Neural progenitor cell (in vitro differentiated cells): ENCODE measurements around the gene PSME4.

Experiments used
- EZH2phosphoT487 ChIP-seq: fragments of 200-600 bp; sonication (generic); IDR thresholded peaks from 2 replicates; pipeline ENCODE4 v1.6.1; 2017; ENCODE audit warnings: antibody characterized with exemption
- TF ChIP-seq, protein P1 (sequence below): fragments of 200-600 bp; sonication (generic); IDR thresholded peaks from 2 replicates; pipeline ENCODE4 v1.5.1; 2017; ENCODE audit warnings: antibody characterized with exemption, mild to moderate bottlenecking

DNA sequence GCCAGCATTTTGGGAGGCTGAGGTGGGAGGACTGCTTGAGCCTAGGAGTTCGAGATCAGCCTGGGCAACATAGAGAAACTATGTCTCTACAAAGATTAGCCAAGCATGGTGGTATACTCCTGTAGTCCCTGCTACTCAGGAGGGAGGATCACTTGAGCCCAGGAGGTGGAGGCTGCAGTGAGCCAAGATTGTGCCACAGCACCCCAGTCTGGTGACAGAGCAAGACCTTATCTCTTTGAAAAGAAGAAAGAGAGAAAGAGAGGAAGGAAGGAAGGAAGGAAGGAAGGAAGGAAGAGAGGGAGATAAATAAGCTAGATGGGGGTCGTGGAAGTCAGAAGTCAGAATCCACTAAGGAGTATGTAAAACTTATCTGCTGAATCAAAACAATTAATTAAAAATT lies 127.2 kb downstream of the PSME4 start:
- TF ChIP-seq, protein P1, sequence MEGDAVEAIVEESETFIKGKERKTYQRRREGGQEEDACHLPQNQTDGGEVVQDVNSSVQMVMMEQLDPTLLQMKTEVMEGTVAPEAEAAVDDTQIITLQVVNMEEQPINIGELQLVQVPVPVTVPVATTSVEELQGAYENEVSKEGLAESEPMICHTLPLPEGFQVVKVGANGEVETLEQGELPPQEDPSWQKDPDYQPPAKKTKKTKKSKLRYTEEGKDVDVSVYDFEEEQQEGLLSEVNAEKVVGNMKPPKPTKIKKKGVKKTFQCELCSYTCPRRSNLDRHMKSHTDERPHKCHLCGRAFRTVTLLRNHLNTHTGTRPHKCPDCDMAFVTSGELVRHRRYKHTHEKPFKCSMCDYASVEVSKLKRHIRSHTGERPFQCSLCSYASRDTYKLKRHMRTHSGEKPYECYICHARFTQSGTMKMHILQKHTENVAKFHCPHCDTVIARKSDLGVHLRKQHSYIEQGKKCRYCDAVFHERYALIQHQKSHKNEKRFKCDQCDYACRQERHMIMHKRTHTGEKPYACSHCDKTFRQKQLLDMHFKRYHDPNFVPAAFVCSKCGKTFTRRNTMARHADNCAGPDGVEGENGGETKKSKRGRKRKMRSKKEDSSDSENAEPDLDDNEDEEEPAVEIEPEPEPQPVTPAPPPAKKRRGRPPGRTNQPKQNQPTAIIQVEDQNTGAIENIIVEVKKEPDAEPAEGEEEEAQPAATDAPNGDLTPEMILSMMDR = no peak
- TF ChIP-seq EZH2phosphoT487 = no peak
